AG09309 (cell line): ENCODE results near the gene BCAP31.

Experiments used
- DNase-seq: peaks from one replicate; pipeline ENCODE4 v3.0.0-alpha.2; 2010; ENCODE audit warnings: low read depth
- H3K4me3 ChIP-seq: 2 replicates; pipeline ENCODE4 v1.5.1; 2011; ENCODE audit warnings: mild to moderate bottlenecking, low read depth, low read length, moderate library complexity; ENCODE audit not compliant: control insufficient read depth
- TF ChIP-seq, protein P1 (sequence below): IDR thresholded peaks from 2 replicates; pipeline ENCODE4 v1.5.1; 2011; ENCODE audit warnings: mild to moderate bottlenecking, low read depth, low read length, inconsistent platforms; ENCODE audit not compliant: insufficient read depth, control insufficient read depth; ENCODE audit errors: missing control alignments

BCAP31 gene

DNA sequence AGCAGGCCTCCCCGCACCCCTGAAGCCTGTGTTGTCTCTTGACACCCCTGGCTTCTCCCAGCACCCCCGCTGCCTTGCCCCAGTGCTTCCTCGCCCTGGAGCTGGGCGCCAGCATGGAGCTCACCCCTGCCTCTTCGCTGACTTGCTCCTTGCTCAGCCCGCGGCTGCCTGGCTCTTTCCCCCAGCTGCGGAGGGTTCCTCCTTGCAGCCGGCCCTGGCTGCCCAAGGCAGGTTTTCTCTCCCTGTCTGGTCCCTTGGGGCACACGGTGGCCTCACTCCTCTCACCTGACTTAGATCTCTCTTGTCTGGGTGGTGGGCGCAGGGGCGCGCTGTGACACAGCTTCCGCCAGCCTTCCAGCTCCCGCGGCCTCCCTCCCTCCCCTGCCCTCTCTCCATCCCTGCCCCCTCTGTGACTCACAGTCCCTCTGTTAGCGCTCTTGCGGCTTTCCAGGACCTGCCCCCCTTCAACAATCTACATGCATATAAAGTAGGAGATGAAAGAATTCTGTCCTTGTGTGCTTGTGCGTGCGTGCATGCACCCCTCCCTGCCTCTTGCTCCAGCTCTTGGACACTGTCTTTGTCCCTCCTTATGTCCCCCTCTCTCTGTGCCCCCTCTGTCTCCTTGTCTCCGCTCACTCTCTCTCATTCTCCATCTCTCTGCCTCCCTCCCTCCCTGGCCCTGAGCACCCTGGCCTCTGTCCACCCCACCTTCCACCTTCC is 42.1 kb upstream of the BCAP31 start:
- H3K4me3 ChIP-seq: peak overlapping the region; percentile 53
- TF ChIP-seq, protein P1, sequence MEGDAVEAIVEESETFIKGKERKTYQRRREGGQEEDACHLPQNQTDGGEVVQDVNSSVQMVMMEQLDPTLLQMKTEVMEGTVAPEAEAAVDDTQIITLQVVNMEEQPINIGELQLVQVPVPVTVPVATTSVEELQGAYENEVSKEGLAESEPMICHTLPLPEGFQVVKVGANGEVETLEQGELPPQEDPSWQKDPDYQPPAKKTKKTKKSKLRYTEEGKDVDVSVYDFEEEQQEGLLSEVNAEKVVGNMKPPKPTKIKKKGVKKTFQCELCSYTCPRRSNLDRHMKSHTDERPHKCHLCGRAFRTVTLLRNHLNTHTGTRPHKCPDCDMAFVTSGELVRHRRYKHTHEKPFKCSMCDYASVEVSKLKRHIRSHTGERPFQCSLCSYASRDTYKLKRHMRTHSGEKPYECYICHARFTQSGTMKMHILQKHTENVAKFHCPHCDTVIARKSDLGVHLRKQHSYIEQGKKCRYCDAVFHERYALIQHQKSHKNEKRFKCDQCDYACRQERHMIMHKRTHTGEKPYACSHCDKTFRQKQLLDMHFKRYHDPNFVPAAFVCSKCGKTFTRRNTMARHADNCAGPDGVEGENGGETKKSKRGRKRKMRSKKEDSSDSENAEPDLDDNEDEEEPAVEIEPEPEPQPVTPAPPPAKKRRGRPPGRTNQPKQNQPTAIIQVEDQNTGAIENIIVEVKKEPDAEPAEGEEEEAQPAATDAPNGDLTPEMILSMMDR: no peak
- DNase-seq: no peak

DNA sequence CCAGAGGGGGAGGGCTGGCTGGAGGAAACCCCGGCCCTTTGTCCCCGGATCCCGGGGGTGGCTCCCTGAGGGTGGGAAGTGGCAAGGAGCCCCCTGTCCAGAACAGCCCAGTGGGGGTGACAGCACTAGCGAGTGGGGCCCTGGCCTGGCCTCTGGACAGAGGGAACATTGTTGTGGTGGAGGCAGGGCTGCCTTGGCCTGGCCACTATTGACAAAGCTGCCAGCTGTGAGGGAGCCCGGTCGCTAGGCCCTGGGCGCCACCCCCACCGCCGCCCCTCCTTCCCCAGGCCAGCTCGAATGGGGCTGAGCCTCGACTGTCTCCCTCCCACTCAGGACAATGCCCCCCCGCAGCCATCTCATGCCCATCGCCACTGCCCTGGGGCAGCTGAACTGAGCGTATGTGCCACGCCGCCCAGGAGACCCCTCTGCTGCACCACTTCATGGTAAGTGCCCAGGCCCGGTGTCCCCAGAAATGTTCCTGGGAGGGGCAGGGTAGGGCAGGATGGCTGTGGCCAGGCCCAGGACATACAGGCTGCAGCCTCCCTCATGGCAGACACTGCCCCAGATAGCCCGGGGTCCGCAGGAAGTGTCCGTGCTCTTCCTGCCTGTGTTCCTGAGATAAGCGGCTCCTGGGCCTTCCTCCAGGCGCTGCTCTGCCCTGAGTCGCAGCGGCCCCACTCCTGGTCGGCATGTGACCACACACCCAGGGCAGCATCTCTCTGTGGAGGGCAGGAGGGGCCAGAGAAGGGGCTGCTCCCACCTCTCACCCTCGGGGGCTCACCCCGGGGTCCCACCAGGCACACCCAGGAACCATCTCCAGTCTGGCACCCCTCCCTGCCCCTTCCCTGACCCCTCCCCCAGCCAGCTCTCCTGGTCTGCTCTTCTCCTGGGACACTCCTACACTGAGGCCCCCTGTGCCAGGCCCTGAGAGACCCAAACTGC is 41.2 kb upstream of the BCAP31 start:
- H3K4me3 ChIP-seq: peak overlapping the region; percentile 53
- DNase-seq: no peak
- TF ChIP-seq, protein P1: no peak

DNA sequence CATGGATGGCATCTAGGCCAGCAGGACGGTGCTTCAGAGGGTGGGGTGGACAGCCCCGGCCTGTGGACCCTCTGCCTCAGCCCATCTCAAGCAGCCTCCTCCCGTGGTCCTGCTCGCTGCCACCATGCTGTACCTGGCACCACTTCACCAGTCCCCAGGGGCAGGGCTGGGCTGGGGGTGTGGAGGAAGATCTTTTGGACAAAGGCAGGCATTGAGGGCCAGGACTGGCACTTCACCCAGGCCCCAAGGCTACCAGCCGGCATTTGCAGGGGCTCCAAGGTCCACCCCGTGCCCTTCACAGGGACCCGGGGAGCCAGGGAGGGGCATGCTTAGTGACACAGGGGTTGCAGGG is 40.6 kb upstream of the BCAP31 start:
- peak overlapping the region; percentile 53 for H3K4me3 ChIP-seq
- TF ChIP-seq, protein P1: no peak
- no peak for DNase-seq

DNA sequence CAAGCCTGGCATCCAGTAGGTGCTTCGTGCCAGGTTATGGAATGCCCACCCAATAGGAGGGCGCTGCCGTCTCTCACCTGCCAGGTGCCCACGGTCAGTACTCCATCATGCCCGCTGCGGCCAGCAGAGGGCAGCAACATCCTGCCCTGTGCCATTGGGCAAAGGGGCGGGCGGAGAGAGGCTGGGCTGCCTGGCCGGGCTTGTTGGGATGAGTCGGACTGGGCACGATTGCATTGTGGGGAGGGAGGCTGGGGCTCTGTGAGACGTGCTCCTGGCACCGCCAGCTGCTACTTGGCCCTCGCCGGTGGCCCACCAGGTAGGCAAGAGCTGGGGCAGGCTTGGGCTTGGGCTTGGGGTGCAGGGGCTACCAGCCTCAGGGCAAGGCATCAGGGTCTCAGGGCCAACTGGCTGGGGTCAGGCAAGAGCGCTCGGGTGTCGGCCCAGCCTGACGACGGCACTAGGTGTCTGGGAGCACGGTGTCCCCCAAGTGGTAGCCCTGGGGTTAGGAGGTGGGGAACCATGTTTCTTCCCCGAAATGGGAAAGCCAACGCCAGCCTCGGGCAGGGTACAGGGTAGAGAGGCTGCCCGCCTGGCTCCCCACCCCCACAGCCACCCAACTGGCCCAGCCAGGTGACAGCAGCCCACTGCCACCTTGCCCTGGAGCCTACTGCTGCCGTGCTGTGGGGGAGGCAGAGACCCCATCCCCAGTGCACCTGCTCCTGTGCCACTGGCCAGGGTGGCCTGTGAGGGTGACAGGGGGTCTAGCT is 40.0 kb upstream of the BCAP31 start, which contains the start of gene PLXNB3:
Gene PLXNB3 (plus strand): TSS at position 261 of the 767 bp plus-strand sequence. CDS start 1,287 bp downstream, outside the sequence.
- peak within 1 kb of the TSS; percentile 53 for H3K4me3 ChIP-seq
- TF ChIP-seq, protein P1: peak; percentile 91
- DNase-seq: peak; percentile 25

DNA sequence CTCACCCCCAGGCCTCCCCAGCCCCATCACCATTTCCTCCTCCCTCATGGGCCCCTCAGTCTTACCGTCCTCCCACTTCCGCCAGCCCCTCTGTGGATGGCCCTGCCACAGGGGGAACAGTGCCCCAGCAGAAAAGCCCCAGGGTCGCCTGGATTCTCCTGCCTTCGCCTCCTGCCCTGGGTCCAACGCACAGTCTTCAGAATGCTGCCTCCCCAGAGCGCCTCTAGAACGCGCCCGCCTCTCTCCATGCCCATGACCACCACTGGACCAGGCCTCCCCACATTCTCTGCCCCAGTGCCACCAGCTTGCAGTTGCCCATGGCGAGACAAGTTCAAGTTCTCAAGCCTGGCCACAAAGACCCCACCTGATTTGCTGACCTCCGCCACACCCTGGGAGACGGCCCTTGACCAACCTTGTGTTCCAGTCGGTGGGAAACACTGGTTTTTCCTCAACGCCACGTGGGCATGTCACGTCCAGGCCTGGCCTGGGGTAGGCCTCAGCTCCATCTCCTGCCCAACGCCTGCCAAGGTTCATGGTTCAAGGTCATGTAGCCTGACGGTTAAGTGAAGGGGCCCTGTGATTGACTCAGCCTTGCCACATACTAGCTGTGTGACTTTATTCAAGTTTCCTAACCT is 39.2 kb upstream of the BCAP31 start:
- DNase-seq: no peak
- H3K4me3 ChIP-seq: no peak overlapping the region
- TF ChIP-seq, protein P1: no peak
